ENCODE data around the gene TPSD1. TPM values are rescaled to one million over a fixed set of nuclear protein-coding genes. Genes with fewer than 3 reads are reported as not detected.
A peak's percentile ranks its signal among the peaks of the same experiment; 100 is the strongest.

TPSD1 gene
- total RNA-seq, 1 experiment from 2014 or later, result not detected

GRCh38 chr16:1290063-1290501 lies 34.2 kb downstream of the TPSD1 start:
- H4K5ac ChIP-seq (ENCODE audit: insufficient read length, low read depth, low read length), result no peak overlapping the region
- H3K27me3 ChIP-seq (ENCODE audit: insufficient read depth, low read length), result peaks cover 7% of the 10 kb centered on the region; the same call in 1 of the 2 replicates
- H3K4me1 ChIP-seq (ENCODE audit: insufficient read depth, low read length), result peaks cover 2% of the 10 kb centered on the region; the same call in 1 of the 2 replicates
- DNase-seq, result no peak
- H3K79me1 ChIP-seq (ENCODE audit: insufficient read depth, low read depth, low read length, poor library complexity, severe bottlenecking), result no peaks in the 10 kb centered on the region
- Mint-ChIP-seq H3K27ac (no peak overlapping the region), H3K9me3 (no peaks in the 10 kb centered on the region), H3K4me1 (peaks cover 30 to 46% of the 10 kb centered on the region in 2 experiments), H3K27me3 (ENCODE audit: low read depth) (peaks cover 76% of the 10 kb centered on the region), H3K36me3 (ENCODE audit: insufficient read depth in 1 of 3, low read depth in 3 of 3) (no peaks in the 10 kb centered on the region), H3K4me3 (peak overlapping the region in 1 of 2 experiments; percentile 78; a peak in 4 of 5 replicates)
- no peak overlapping the region for H3K9ac ChIP-seq (ENCODE audit: extremely low read depth, insufficient read length, low read length)
- no peak overlapping the region for H2BK15ac ChIP-seq (ENCODE audit: low read depth, low read length)
- H4K91ac ChIP-seq (ENCODE audit: insufficient read length, low read depth, low read length), result no peak overlapping the region
- no peak overlapping the region for H3K14ac ChIP-seq (ENCODE audit: insufficient read depth, low read length)
- H3K4ac ChIP-seq (ENCODE audit: low read depth, low read length), result no peak overlapping the region
- no peak overlapping the region for H3K27ac ChIP-seq (ENCODE audit: insufficient read length, low read depth, low read length)
- H4K20me1 ChIP-seq (ENCODE audit: control insufficient read depth, insufficient read depth, insufficient read length), result no peaks in the 10 kb centered on the region
- whole genome bisulfite sequencing (ENCODE audit: extremely low coverage, insufficient read length, low lambda C conversion rate), result no CpG with 5 or more reads among the region's 22 CpGs
- H2AFZ ChIP-seq (ENCODE audit: low read length), result no peak overlapping the region
- no peak overlapping the region for H2BK12ac ChIP-seq (ENCODE audit: insufficient read length, low read depth, low read length)
- no peaks in the 10 kb centered on the region for H3K23me2 ChIP-seq (ENCODE audit: insufficient read length, low read depth, low read length, poor library complexity, severe bottlenecking)
- H4K8ac ChIP-seq (replicated peaks; ENCODE audit: insufficient read length, low read depth, low read length), result no peak overlapping the region
- H3T11ph ChIP-seq (ENCODE audit: low read length), result no peak overlapping the region
- H3K9me3 ChIP-seq (ENCODE audit: control insufficient read depth, low read depth, low read length), result no peaks in the 10 kb centered on the region
- no peak overlapping the region for H2BK5ac ChIP-seq (ENCODE audit: insufficient read length, low read length)
- no peak for TF ChIP-seq CTCF (conservative IDR thresholded peaks at IDR 0.05)
- no peaks in the 10 kb centered on the region for H3K79me2 ChIP-seq (ENCODE audit: insufficient read depth, low read length)
- H2BK120ac ChIP-seq (ENCODE audit: low read depth, low read length, poor library complexity, severe bottlenecking), result no peak overlapping the region
- H3K56ac ChIP-seq (ENCODE audit: insufficient read length, low read depth, low read length), result no peak overlapping the region
- H2BK20ac ChIP-seq (ENCODE audit: low read depth, low read length, poor library complexity, severe bottlenecking), result no peak overlapping the region
- no peak overlapping the region for H2AK5ac ChIP-seq (ENCODE audit: insufficient read length, low read length)
- H3K4me2 ChIP-seq (ENCODE audit: insufficient read depth, insufficient read length, low read length), result peak overlapping the region; percentile 68
- no peak overlapping the region for H3K23ac ChIP-seq (ENCODE audit: insufficient read length, low read depth, low read length)
- no peak overlapping the region for H3K18ac ChIP-seq (ENCODE audit: insufficient read length, low read depth, low read length)
